Stimulated activated naive CD8-positive, alpha-beta T cell treated with anti-CD3 and anti-CD28 coated beads, Interleukin-15, Interleukin-2, amounts not matched to agents 100 ng/mL and 50 ng/mL, for 24 hours (primary cell): Measurements from ENCODE around the gene SERPINA9.

Source experiments
- H3K27ac Mint-ChIP-seq: one replicate; pipeline ENCODE4 v1.8.0; 2021; ENCODE audit warnings: mild to moderate bottlenecking, mixed read lengths
- H3K27me3 Mint-ChIP-seq: one replicate; pipeline ENCODE4 v1.8.0; 2021; ENCODE audit warnings: mixed read lengths
- H3K36me3 Mint-ChIP-seq: one replicate; pipeline ENCODE4 v1.8.0; 2021; ENCODE audit warnings: low read depth, mixed read lengths
- H3K4me1 Mint-ChIP-seq: one replicate; pipeline ENCODE4 v1.8.0; 2021; ENCODE audit warnings: low read depth, mixed read lengths
- H3K4me3 Mint-ChIP-seq: one replicate; pipeline ENCODE4 v1.8.0; 2021; ENCODE audit warnings: mild to moderate bottlenecking, mixed read lengths
- H3K9me3 Mint-ChIP-seq: one replicate; pipeline ENCODE4 v1.8.0; 2021; ENCODE audit warnings: mixed read lengths

The SERPINA9 gene

DNA sequence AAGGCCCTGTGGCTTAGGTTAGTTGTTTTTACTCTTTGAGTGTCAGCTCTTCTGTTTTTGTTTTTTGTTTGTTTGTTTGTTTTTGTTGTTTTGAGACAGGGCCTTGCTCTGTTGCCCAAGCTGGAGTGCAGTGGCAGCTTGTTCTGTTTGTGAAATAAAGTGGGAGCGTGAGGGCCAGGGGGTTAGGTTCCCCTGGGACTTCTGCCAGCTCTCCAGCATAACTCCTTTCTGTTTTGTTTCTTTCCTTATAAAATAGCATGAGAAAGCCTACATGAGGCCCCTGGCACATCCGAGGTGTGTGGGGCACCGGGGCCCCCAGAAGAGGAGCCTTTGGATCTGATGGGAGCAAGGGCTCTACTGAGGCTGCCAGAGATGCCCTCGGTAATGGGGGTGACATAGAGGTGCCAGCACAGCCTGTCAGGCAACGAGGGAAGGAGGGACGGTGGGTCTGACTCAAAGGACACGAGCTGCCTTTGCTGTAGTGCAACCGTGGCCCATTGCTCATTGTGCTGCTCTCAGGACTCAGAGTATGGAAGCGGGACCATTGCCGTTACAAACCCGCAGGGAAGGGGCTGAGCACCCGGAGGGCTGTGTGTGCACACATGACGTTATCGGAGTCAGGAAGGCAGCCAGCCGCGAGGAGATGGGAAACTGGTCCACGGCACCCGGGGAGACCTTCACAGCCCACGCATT, 14.3 kb downstream of the SERPINA9 start:
- H3K4me1 Mint-ChIP-seq: no peaks in the 10 kb centered on the region
- no peaks in the 10 kb centered on the region for H3K36me3 Mint-ChIP-seq
- H3K27ac Mint-ChIP-seq: no peak overlapping the region
- peaks cover 12% of the 10 kb centered on the region for H3K9me3 Mint-ChIP-seq
- peaks cover 27% of the 10 kb centered on the region for H3K27me3 Mint-ChIP-seq
- no peak overlapping the region for H3K4me3 Mint-ChIP-seq

DNA sequence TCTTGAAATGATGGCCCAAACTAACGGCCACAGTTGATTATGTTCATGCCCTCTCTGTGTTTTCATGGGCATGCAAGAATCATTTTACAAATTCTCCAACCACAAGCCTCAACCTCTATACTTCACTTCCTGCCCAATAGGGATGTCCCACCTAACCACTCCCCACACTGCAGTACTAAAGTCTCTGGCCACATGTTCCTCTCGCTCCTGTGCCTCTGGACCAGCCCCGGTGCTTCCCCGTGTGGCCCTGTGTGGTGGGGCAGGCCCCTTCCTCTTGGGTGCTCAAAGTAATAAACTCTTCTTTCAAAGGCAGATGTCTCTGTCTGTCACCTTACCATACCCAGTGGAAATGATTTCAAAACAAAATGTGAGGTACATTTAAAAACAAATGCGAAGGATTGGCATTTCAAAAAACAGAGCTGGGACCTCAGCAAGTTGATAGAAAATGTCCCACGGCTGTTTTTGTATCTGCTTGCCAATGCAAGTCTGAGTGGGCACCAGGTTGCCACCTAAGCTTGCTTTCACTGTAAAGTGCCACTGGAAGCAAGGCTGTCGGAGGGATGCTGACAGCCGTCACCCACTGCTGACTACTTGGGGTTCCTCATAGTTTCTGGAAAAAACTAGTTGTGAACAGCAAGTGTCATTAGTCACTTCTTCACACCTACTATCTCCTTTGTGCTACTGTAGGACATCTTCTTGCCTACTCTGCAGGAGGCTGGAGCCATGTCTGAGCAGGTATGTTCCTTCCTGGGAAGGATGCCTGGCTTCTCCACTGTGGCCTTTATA, 15.2 kb downstream of the SERPINA9 start:
- H3K27me3 Mint-ChIP-seq: peaks cover 23% of the 10 kb centered on the region
- no peaks in the 10 kb centered on the region for H3K4me1 Mint-ChIP-seq
- H3K36me3 Mint-ChIP-seq: no peaks in the 10 kb centered on the region
- H3K4me3 Mint-ChIP-seq: no peak overlapping the region
- peaks cover 6% of the 10 kb centered on the region for H3K9me3 Mint-ChIP-seq
- no peak overlapping the region for H3K27ac Mint-ChIP-seq

DNA sequence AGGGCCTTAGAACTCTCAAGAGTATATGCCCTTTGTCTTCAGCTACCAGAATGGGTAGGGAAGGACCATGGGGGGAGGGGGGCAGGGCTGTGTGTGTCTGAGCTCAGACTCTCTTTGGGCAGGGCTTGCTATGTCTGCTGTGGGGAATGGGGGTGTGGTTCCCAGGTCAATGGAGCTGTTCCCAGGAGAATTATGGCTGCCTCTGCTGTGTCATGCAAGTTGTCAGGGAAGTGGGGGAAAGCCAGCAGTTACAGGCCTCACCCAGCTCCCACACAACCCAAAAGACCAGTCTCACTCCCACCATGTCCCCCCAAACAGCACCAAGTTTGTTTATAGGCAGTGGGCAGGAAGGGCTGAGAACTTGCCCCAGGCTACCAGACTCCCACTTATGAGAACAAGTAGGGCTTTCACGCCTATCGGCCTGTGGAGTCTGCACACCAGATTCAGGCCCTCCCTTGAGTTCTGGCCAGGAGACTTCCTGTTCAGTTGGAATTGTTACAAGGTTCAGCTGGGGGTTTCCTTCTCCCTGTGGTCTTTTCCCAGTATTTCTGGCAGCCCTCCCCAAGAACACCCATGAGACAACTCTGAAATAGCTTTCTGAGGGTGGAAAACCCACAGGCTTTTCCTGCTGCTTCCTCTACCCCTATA, 17.3 kb downstream of the SERPINA9 start:
- Mint-ChIP-seq H3K9me3 (peaks cover 4% of the 10 kb centered on the region), H3K4me3 (no peak overlapping the region), H3K27ac (no peak overlapping the region), H3K4me1 (no peaks in the 10 kb centered on the region), H3K27me3 (peaks cover 28% of the 10 kb centered on the region), H3K36me3 (no peaks in the 10 kb centered on the region)

DNA sequence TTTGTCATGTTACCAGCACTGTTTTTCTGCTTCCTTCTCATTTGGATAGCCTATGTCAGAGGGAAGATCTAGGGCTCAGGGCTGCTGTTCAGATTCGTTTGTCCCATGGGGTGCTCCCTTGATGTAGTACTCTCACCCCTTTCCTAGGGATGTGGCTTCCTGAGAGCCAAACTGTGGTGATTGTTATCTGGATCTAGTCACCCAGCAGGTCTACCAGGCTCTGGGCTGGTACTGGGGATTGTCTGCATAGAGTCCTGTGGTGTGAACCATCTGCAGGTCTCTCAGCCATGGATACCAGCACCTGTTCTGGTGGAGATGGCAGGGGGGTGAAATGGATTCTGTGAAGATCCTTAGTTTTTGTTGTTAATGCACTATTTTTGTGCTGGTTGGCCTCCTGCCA, 17.9 kb downstream of the SERPINA9 start:
- Mint-ChIP-seq H3K9me3 (no peaks in the 10 kb centered on the region), H3K4me1 (no peaks in the 10 kb centered on the region), H3K36me3 (no peaks in the 10 kb centered on the region), H3K4me3 (no peak overlapping the region), H3K27me3 (peaks cover 30% of the 10 kb centered on the region), H3K27ac (no peak overlapping the region)

- Mint-ChIP-seq H3K27ac (no peak overlapping the region), H3K27me3 (peaks cover 29% of the 10 kb centered on the region), H3K36me3 (no peaks in the 10 kb centered on the region), H3K9me3 (no peaks in the 10 kb centered on the region), H3K4me3 (no peak overlapping the region), H3K4me1 (no peaks in the 10 kb centered on the region)
Observed at GRCh38 chr14:94455928-94456327, 20.1 kb downstream of the SERPINA9 start.

DNA sequence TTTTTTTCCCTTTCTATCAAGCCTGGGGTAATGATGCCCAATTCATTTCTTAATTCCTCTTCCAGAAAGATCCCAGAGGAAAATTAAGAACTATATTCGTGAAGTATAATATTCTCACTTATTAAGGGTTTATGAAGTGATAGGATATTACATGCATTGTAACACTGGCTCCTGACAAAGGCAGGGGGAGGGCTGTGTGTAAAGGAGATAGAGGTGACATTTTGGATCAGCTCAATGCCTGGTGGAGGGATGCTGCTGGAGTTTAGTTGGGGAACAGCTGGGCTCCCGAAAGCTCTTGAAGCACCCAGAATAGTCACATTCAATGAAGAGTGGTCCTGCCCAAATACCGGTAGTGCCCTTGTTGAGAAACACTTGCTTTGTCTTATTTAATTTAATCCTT, 24.2 kb downstream of the SERPINA9 start:
- Mint-ChIP-seq H3K4me3 (no peak overlapping the region), H3K36me3 (no peaks in the 10 kb centered on the region), H3K27ac (no peak overlapping the region), H3K4me1 (no peaks in the 10 kb centered on the region), H3K9me3 (no peaks in the 10 kb centered on the region), H3K27me3 (peaks cover 25% of the 10 kb centered on the region)

DNA sequence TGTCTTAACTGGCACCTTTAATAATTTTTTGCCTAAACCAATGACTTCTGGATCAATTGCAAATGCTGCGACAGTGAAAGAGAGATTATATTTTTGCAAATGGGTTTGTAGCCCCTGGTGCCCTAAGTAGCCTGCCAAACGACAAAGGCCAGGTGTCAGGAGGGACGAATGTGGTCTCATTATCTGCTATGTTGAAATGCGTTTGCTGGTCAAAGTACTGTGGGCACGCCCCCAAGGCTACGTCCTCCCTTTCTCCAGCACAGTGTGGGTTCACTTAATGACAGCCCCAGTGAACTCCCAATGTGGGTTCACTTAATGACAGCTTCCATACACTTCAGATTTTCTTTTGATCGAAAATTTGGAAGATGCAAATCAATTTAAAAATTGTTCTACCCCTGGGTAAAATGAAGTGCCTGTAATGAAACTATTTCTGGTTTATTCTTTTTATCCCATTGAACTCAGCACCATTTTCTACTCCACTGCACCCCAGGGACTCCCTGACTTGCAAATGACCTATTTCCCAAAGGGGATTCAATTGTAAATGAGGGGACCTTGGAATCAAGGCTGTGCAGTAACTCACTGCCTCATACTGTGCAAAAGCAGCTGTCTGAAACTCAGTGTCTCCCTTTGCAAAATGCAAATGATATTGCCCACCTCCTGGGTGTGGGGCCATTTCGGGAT, 24.8 kb downstream of the SERPINA9 start:
- no peaks in the 10 kb centered on the region for H3K36me3 Mint-ChIP-seq
- no peak overlapping the region for H3K27ac Mint-ChIP-seq
- no peaks in the 10 kb centered on the region for H3K9me3 Mint-ChIP-seq
- H3K4me1 Mint-ChIP-seq: no peaks in the 10 kb centered on the region
- no peak overlapping the region for H3K4me3 Mint-ChIP-seq
- H3K27me3 Mint-ChIP-seq: peaks cover 25% of the 10 kb centered on the region

DNA sequence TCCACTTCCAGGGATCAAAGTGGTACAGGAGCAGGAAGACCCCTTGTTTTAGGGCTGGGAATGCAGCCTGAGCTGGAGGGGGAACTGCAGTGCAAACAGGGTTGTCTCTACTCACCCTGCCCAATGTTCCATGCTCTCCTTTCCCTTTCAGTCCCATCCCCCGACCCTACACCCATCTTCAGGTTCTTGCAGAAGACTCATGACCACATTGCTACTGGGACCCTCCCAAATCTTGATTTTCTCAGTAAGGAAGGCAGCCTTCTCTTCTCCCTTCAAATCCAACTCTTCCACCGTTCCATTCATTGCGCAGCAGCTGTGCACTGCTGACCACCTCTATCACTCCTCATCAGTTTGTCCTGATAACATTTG, 25.3 kb downstream of the SERPINA9 start:
- H3K27me3 Mint-ChIP-seq: peaks cover 21% of the 10 kb centered on the region
- no peaks in the 10 kb centered on the region for H3K36me3 Mint-ChIP-seq
- H3K27ac Mint-ChIP-seq: no peak overlapping the region
- no peaks in the 10 kb centered on the region for H3K4me1 Mint-ChIP-seq
- no peaks in the 10 kb centered on the region for H3K9me3 Mint-ChIP-seq
- no peak overlapping the region for H3K4me3 Mint-ChIP-seq

DNA sequence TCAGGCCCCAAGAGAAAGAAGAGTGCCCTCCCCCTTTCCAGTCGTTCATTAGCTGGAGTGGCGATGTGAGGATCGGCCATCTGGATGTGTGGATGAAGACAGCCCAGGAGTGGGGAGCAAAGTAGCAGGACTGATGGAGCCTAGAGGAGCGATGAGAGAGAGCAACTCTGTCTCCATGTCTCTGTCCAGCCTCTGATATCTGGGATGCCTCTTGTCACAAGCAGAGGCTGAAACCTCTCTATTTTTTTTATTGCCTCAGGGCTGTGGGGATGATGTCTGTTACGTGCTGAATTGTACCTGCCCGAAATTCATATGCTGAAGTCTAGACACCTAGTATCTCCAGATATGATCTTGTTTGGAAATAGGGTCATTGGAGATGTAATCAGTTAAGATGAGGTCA, 26.1 kb downstream of the SERPINA9 start:
- Mint-ChIP-seq H3K27ac (no peak overlapping the region), H3K36me3 (no peaks in the 10 kb centered on the region), H3K9me3 (no peaks in the 10 kb centered on the region), H3K4me3 (no peak overlapping the region), H3K27me3 (peaks cover 18% of the 10 kb centered on the region), H3K4me1 (no peaks in the 10 kb centered on the region)

DNA sequence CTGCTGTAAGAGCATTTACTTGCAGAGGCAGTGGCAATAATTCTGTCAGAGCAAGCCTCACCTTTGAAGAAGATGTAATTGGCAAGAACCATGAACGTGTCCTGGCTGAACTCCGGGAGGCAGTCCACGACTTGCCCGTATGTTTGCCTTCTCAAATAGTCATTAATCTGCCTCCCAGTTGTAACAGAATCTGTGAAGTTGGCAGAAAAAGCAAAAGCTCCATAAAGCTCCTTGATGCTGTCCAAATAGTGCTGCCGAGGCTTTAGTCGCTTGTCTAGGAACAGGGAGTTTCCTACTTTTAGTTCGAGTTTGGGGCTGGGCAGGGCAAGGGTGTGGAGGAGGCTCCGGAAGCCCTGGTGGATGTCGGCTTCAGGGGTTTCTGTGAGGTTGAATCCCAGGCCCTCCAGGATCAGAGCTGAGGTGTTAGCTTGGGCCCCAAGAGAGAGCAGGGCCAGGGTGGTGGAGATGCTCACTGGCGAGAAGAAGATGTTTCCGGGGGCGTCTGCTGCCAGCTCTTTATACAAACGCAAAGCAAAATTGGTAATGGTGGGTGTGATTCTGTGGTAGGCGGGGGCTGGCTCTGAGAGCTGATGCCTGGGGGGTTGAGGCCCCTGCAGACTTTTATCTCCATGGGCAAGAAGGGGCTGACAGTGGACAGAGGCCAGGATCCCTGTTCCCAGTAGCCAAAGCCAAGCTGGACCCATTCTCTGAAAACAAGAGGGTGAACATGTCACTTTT, 27.8 kb downstream of the SERPINA9 start:
- Mint-ChIP-seq H3K4me1 (no peaks in the 10 kb centered on the region), H3K27me3 (peaks cover 15% of the 10 kb centered on the region), H3K4me3 (no peak overlapping the region), H3K36me3 (no peaks in the 10 kb centered on the region), H3K27ac (no peak overlapping the region), H3K9me3 (no peaks in the 10 kb centered on the region)

DNA sequence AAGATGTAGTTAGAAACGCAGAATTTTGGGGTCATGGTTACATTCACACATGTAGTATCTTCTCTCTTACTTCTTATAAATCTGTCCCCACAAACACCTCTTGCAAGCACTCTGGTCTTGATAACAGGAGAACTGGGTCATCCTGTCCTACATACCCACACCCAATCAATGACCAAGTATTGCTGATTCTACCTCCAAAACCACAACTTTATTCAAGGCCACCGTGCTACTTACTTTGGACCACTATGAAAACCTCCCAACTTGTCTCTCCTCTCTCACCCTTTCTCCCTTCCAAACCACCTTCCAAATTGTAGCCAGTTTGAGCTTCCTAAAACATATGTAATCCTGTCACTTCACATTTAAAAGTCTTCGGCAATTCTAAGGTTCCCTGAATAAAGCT, 28.8 kb downstream of the SERPINA9 start:
- H3K27me3 Mint-ChIP-seq: peaks cover 15% of the 10 kb centered on the region

DNA sequence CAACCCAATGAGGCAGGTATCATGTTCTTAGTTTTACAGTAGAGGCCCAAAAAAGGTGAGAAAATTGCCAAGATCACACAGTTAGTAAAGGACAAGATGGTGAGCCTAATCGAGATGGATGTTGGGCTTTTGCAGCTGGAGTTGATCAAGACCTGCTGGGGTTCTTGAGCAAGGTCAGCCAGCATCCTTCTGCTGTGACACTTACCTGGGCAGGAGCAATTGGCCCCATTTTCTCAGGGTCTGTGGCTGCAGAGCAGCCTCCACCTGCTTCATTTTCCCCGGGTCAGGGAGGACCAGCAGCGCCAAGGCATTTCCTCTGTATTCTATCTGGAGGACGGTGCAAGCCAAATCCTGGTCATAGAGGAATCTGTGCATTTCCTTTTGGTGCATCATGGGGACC, 29.9 kb downstream of the SERPINA9 start:
- Mint-ChIP-seq H3K4me3 (no peak overlapping the region), H3K4me1 (no peaks in the 10 kb centered on the region), H3K27ac (no peak overlapping the region), H3K27me3 (peaks cover 18% of the 10 kb centered on the region), H3K9me3 (no peaks in the 10 kb centered on the region), H3K36me3 (no peaks in the 10 kb centered on the region)

More for the DNA sequence above, 28.8 kb downstream of the SERPINA9 start:
- H3K9me3 Mint-ChIP-seq: no peaks in the 10 kb centered on the region
- H3K4me1 Mint-ChIP-seq: no peaks in the 10 kb centered on the region
- no peak overlapping the region for H3K4me3 Mint-ChIP-seq
- H3K36me3 Mint-ChIP-seq: no peaks in the 10 kb centered on the region
- H3K27ac Mint-ChIP-seq: no peak overlapping the region

DNA sequence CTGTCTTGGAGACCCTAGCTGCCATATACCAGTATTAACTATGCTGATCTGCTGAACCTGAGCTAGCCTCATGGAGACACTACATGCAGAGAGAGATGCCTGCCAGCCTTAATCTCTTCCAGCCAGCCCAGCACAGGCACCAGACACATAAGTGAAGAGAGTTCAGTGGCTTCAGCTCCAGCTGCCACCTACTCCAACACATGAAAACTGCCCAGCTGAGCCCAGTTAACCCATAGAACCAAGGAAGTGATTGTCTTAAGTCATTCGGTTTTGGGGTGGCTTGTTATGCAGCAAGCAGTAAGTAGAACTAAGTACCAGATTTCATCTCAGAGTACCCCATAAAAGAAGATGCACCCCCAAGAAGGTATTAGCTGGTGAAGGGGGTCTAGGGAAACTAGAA, 31.0 kb downstream of the SERPINA9 start:
- Mint-ChIP-seq H3K4me1 (no peaks in the 10 kb centered on the region), H3K4me3 (no peak overlapping the region), H3K27me3 (peaks cover 8% of the 10 kb centered on the region), H3K27ac (no peak overlapping the region), H3K36me3 (no peaks in the 10 kb centered on the region), H3K9me3 (no peaks in the 10 kb centered on the region)

- no peaks in the 10 kb centered on the region for H3K36me3 Mint-ChIP-seq
- H3K27me3 Mint-ChIP-seq: peaks cover 4% of the 10 kb centered on the region
Observed at GRCh38 chr14:94441531-94442205, 34.3 kb downstream of the SERPINA9 start.

More at GRCh38 chr14:94441531-94442205, 34.3 kb downstream of the SERPINA9 start:
- Mint-ChIP-seq H3K9me3 (no peaks in the 10 kb centered on the region), H3K27ac (no peak overlapping the region), H3K4me3 (no peak overlapping the region), H3K4me1 (no peaks in the 10 kb centered on the region)
